ENCODE data around the gene FCER2.
"Not testable (repeated sequence)": the region's sequence is repeated elsewhere in the genome, so short reads cannot be mapped to it uniquely, and the experiment has no call there.

FCER2 gene

GRCh38 chr19:7701654-7702457 lies at the start of gene FCER2:
FCER2 (minus strand) TSS chr19:7702131; CDS start chr19:7699760, 2,371 bp downstream.
- H3K27ac Mint-ChIP-seq = peak within 1 kb of the TSS; percentile 65
- no peak for ATAC-seq

GRCh38 chr19:7751157-7751783 lies 49.3 kb upstream of the FCER2 start:
- Mint-ChIP-seq H3K4me1 (peaks cover 35% of the 10 kb centered on the region), H3K27ac (peak overlapping the region; percentile 64), H3K36me3 (peaks cover 12% of the 10 kb centered on the region), H3K9me3 (peaks cover 28% of the 10 kb centered on the region), H3K4me3 (no peak overlapping the region)
- ATAC-seq (peak; percentile 96), DNase-seq (ENCODE audit: low spot score in 2 of 2) (peak; percentile 17 to 59)

More at GRCh38 chr19:7701654-7702457, at the start of gene FCER2:
- Mint-ChIP-seq H3K36me3 (peaks cover 20% of the 10 kb centered on the region), H3K9me3 (no peaks in the 10 kb centered on the region), H3K4me1 (peaks cover 50% of the 10 kb centered on the region), H3K4me3 (no peak within 1 kb of the TSS)
- DNase-seq (ENCODE audit: low spot score in 2 of 2) = no peak

- Mint-ChIP-seq H3K9me3 (peaks cover 12% of the 10 kb centered on the region), H3K27ac (no peak overlapping the region)
- ATAC-seq = no peak
Measured at GRCh38 chr19:7748756-7749155, 46.8 kb upstream of the FCER2 start.

GRCh38 chr19:7748171-7748570 lies 46.2 kb upstream of the FCER2 start:
- ATAC-seq (no peak), DNase-seq (ENCODE audit: low spot score in 2 of 2) (no peak)
- peaks cover 6% of the 10 kb centered on the region for H3K36me3 Mint-ChIP-seq
- no peak overlapping the region for H3K27ac Mint-ChIP-seq
- peaks cover 12% of the 10 kb centered on the region for H3K9me3 Mint-ChIP-seq
- no peak overlapping the region for H3K4me3 Mint-ChIP-seq
- peaks cover 19% of the 10 kb centered on the region for H3K4me1 Mint-ChIP-seq

More at GRCh38 chr19:7748756-7749155, 46.8 kb upstream of the FCER2 start:
- H3K4me1 Mint-ChIP-seq = peaks cover 25% of the 10 kb centered on the region
- no peak for DNase-seq (ENCODE audit: low spot score in 2 of 2)
- H3K4me3 Mint-ChIP-seq = no peak overlapping the region
- H3K36me3 Mint-ChIP-seq = peaks cover 6% of the 10 kb centered on the region

GRCh38 chr19:7746903-7747884 lies 45.3 kb upstream of the FCER2 start, which contains the start of gene CD209:
CD209 (minus strand) TSS chr19:7747534; CDS start chr19:7747511, 23 bp downstream.
- Mint-ChIP-seq H3K9me3 (peaks cover 12% of the 10 kb centered on the region), H3K27ac (peak within 1 kb of the TSS; percentile 57), H3K4me1 (peaks cover 17% of the 10 kb centered on the region), H3K4me3 (no peak within 1 kb of the TSS), H3K36me3 (peaks cover 3% of the 10 kb centered on the region)
- ATAC-seq = no peak
- no peak for DNase-seq (ENCODE audit: low spot score in 2 of 2)

GRCh38 chr19:7746306-7746705 lies 44.4 kb upstream of the FCER2 start:
- Mint-ChIP-seq H3K9me3 (peaks cover 11% of the 10 kb centered on the region), H3K4me1 (peaks cover 14% of the 10 kb centered on the region)
- not testable (repeated sequence) for H3K36me3 Mint-ChIP-seq; DNase-seq (ENCODE audit: low spot score in 2 of 2); ATAC-seq; H3K27ac Mint-ChIP-seq; H3K4me3 Mint-ChIP-seq

GRCh38 chr19:7744871-7745650 lies 43.1 kb upstream of the FCER2 start:
- no peak for DNase-seq (ENCODE audit: low spot score in 2 of 2)
- Mint-ChIP-seq H3K9me3 (peaks cover 6% of the 10 kb centered on the region), H3K4me3 (no peak overlapping the region), H3K36me3 (no peaks in the 10 kb centered on the region), H3K4me1 (peaks cover 7% of the 10 kb centered on the region), H3K27ac (no peak overlapping the region)
- no peak for ATAC-seq

GRCh38 chr19:7744199-7744786 lies 42.4 kb upstream of the FCER2 start:
- peaks cover 6% of the 10 kb centered on the region for H3K9me3 Mint-ChIP-seq
- ATAC-seq = no peak
- peaks cover 6% of the 10 kb centered on the region for H3K4me1 Mint-ChIP-seq

GRCh38 chr19:7743425-7743841 lies 41.5 kb upstream of the FCER2 start:
- Mint-ChIP-seq H3K9me3 (peaks cover 6% of the 10 kb centered on the region), H3K4me3 (no peak overlapping the region), H3K36me3 (no peaks in the 10 kb centered on the region), H3K27ac (no peak overlapping the region), H3K4me1 (peaks cover 6% of the 10 kb centered on the region)
- ATAC-seq (peak; percentile 76), DNase-seq (ENCODE audit: low spot score in 2 of 2) (no peak)

More at GRCh38 chr19:7744199-7744786, 42.4 kb upstream of the FCER2 start:
- no peak overlapping the region for H3K4me3 Mint-ChIP-seq
- H3K27ac Mint-ChIP-seq = no peak overlapping the region
- no peaks in the 10 kb centered on the region for H3K36me3 Mint-ChIP-seq
- DNase-seq (ENCODE audit: low spot score in 2 of 2) = no peak

GRCh38 chr19:7742991-7743390 lies 41.1 kb upstream of the FCER2 start:
- Mint-ChIP-seq H3K27ac (no peak overlapping the region), H3K4me3 (no peak overlapping the region), H3K36me3 (no peaks in the 10 kb centered on the region), H3K4me1 (peaks cover 6% of the 10 kb centered on the region), H3K9me3 (peaks cover 2% of the 10 kb centered on the region)
- peak; percentile 8 for ATAC-seq
- DNase-seq (ENCODE audit: low spot score in 2 of 2) = no peak

GRCh38 chr19:7742575-7742974 lies 40.6 kb upstream of the FCER2 start:
- DNase-seq (ENCODE audit: low spot score in 2 of 2) (no peak), ATAC-seq (no peak)
- no peak overlapping the region for H3K4me3 Mint-ChIP-seq
- peaks cover 6% of the 10 kb centered on the region for H3K4me1 Mint-ChIP-seq
- no peaks in the 10 kb centered on the region for H3K9me3 Mint-ChIP-seq
- H3K27ac Mint-ChIP-seq = no peak overlapping the region
- no peaks in the 10 kb centered on the region for H3K36me3 Mint-ChIP-seq

GRCh38 chr19:7740682-7741054 lies 38.7 kb upstream of the FCER2 start:
- ATAC-seq = no peak
- Mint-ChIP-seq H3K4me3 (no peak overlapping the region), H3K36me3 (no peaks in the 10 kb centered on the region), H3K27ac (no peak overlapping the region), H3K4me1 (peaks cover 6% of the 10 kb centered on the region), H3K9me3 (no peaks in the 10 kb centered on the region)
- DNase-seq (ENCODE audit: low spot score in 2 of 2) = no peak

GRCh38 chr19:7739801-7740681 lies 38.1 kb upstream of the FCER2 start:
- H3K4me1 Mint-ChIP-seq = peaks cover 6% of the 10 kb centered on the region
- DNase-seq (ENCODE audit: low spot score in 2 of 2) (no peak), ATAC-seq (no peak)
- no peak overlapping the region for H3K4me3 Mint-ChIP-seq
- H3K27ac Mint-ChIP-seq = no peak overlapping the region
- H3K36me3 Mint-ChIP-seq = no peaks in the 10 kb centered on the region
- H3K9me3 Mint-ChIP-seq = no peaks in the 10 kb centered on the region
